SU-DHL-6 (cell line): Measurements from ENCODE around the gene RHOT2.

ENCODE experiments used
- H2AFZ ChIP-seq: fragments of 200-600 bp; sonication (generic); 2 replicates; pipeline ENCODE4 v1.6.1; 2014; ENCODE audit warnings: low read depth, mild to moderate bottlenecking, moderate library complexity, mixed read lengths, antibody characterized with exemption, low read length; ENCODE audit not compliant: severe bottlenecking
- H3F3A ChIP-seq: fragments of 200-600 bp; shearing (Covaris generic); 2 replicates; pipeline ENCODE4 v1.6.0; 2016; ENCODE audit warnings: antibody characterized with exemption, mild to moderate bottlenecking; ENCODE audit not compliant: insufficient read depth
- H3K27ac ChIP-seq: fragments of 200-600 bp; sonication (generic); 2 replicates; pipeline ENCODE4 v1.5.1; 2016; ENCODE audit warnings: low read depth, mild to moderate bottlenecking, low read length, moderate library complexity, mixed read lengths
- H3K27me3 ChIP-seq: fragments of 200-600 bp; sonication (generic), shearing (Covaris generic); 2 replicates; pipeline ENCODE4 v1.6.0; 2014; ENCODE audit warnings: mild to moderate bottlenecking, low read length
- H3K36me3 ChIP-seq: fragments of 200-600 bp; sonication (generic); 2 replicates; pipeline ENCODE4 v1.6.1; 2014; ENCODE audit warnings: mild to moderate bottlenecking, low read length, mixed read lengths
- H3K4me2 ChIP-seq: fragments of 300-600, 200-600 bp; shearing (Covaris generic), sonication (generic); 2 replicates; pipeline ENCODE4 v1.6.0; 2014; ENCODE audit warnings: low read length, low read depth, mild to moderate bottlenecking; ENCODE audit not compliant: poor library complexity, severe bottlenecking
- H3K4me3 ChIP-seq: fragments of 200-600 bp; sonication (generic); 2 replicates; pipeline ENCODE4 v1.5.1; 2014; ENCODE audit warnings: antibody characterized with exemption, low read length, mild to moderate bottlenecking, mixed read lengths; ENCODE audit not compliant: insufficient read depth, poor library complexity, severe bottlenecking
- H3K79me2 ChIP-seq: fragments of 200-600 bp; sonication (generic); 2 replicates; pipeline ENCODE4 v1.6.1; 2014; ENCODE audit warnings: mild to moderate bottlenecking, low read length, moderate library complexity; ENCODE audit not compliant: insufficient read depth
- H3K9ac ChIP-seq: fragments of 200-600 bp; sonication (generic); 2 replicates; pipeline ENCODE4 v1.7.0; 2014; ENCODE audit warnings: mild to moderate bottlenecking, low read length
- H3K9me2 ChIP-seq: fragments of 200-600 bp; sonication (generic); replicated peaks from 2 replicates; pipeline ENCODE4 v1.6.1; 2014; ENCODE audit warnings: low read length; ENCODE audit not compliant: insufficient read depth
- H3K9me3 ChIP-seq: fragments of 200-600 bp; sonication (generic); 2 replicates; pipeline ENCODE4 v1.6.1; 2014; ENCODE audit warnings: low read length, mixed read lengths; ENCODE audit not compliant: insufficient read depth
- H4K20me1 ChIP-seq: fragments of 200-600 bp; sonication (generic); 2 replicates; pipeline ENCODE4 v1.6.1; 2014; ENCODE audit warnings: low read depth, mild to moderate bottlenecking, antibody characterized with exemption, low read length, moderate library complexity, mixed read lengths
- EZH2phosphoT487 ChIP-seq: fragments of 200-600 bp; sonication (generic), shearing (Covaris generic); conservative IDR thresholded peaks from 2 replicates; pipeline ENCODE4 v1.6.1; 2018; ENCODE audit warnings: mild to moderate bottlenecking, antibody characterized with exemption, low read length, moderate library complexity, mixed read lengths
- TF ChIP-seq, protein P1 (sequence below): fragments of 200-600 bp; sonication (generic); IDR thresholded peaks from one replicate; pipeline ENCODE4 v1.5.1; 2017; ENCODE audit warnings: antibody characterized with exemption, mild to moderate bottlenecking, low read length, moderate library complexity; ENCODE audit not compliant: insufficient read depth, poor library complexity, severe bottlenecking

Gene RHOT2

DNA sequence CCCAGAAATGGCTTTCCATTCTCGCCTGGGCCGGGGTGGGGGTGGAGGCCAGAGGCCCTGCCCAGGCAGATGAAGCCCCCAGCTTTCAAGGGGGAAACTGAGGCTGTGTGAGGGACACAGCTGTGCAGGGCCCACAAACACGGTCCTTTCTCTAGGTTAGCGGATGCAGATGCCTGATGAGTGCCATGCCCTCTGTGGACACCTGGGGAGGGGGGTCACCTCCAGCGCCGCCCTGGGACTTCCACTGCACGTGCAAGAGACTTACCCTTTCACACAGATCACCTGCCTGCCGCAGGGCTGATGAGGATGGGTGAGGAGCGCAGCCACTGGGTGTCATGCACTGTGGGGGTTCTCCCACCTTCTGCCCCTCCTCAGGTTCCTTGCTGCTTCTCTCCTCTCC lies 50.5 kb downstream of the RHOT2 start:
- no peak overlapping the region for H3K9ac ChIP-seq

DNA sequence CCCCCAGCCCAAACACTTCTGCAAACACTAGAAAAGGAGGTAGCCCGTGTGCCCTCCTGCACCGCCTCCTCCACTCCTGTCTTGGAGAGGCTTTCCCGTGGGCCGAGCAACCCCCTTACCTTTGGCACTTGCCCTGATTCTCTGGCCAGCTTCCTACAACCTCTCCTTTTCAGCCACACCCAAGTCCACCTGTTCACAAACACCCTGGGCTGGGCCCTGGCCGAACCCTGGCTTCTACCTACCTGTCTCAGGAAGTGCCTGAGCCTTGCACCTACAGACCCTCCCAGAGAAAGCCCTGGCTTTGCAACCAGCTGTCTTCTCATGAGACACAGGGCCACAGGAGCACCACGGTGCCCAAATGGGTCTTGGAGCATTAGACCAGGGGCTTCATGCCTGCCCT lies 51.0 kb downstream of the RHOT2 start:
- Histone ChIP-seq H3K9me2 (no peaks in the 10 kb centered on the region), H3K4me2 (no peak overlapping the region), H3K27me3 (no peaks in the 10 kb centered on the region), H3K4me3 (no peak overlapping the region), H3K9me3 (no peaks in the 10 kb centered on the region), H3K36me3 (no peaks in the 10 kb centered on the region), H3K9ac (no peak overlapping the region), H4K20me1 (no peaks in the 10 kb centered on the region; the same call in 1 of the 2 replicates), H3K79me2 (no peaks in the 10 kb centered on the region), H3F3A (0 out of 2 replicates have a peak, but pooled peaks cover 3% of the 10 kb centered on the region), H2AFZ (no peak overlapping the region), H3K27ac (no peak overlapping the region)
- TF ChIP-seq, protein P1, sequence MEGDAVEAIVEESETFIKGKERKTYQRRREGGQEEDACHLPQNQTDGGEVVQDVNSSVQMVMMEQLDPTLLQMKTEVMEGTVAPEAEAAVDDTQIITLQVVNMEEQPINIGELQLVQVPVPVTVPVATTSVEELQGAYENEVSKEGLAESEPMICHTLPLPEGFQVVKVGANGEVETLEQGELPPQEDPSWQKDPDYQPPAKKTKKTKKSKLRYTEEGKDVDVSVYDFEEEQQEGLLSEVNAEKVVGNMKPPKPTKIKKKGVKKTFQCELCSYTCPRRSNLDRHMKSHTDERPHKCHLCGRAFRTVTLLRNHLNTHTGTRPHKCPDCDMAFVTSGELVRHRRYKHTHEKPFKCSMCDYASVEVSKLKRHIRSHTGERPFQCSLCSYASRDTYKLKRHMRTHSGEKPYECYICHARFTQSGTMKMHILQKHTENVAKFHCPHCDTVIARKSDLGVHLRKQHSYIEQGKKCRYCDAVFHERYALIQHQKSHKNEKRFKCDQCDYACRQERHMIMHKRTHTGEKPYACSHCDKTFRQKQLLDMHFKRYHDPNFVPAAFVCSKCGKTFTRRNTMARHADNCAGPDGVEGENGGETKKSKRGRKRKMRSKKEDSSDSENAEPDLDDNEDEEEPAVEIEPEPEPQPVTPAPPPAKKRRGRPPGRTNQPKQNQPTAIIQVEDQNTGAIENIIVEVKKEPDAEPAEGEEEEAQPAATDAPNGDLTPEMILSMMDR: no peak
- no peak for TF ChIP-seq EZH2phosphoT487

More for the DNA sequence above, 50.5 kb downstream of the RHOT2 start:
- no peaks in the 10 kb centered on the region for H3K9me3 ChIP-seq
- TF ChIP-seq EZH2phosphoT487: no peak
- TF ChIP-seq, protein P1: no peak
- H3F3A ChIP-seq: 0 out of 2 replicates have a peak, but pooled peaks cover 3% of the 10 kb centered on the region
- H3K79me2 ChIP-seq: no peaks in the 10 kb centered on the region
- no peak overlapping the region for H3K4me2 ChIP-seq
- no peak overlapping the region for H3K27ac ChIP-seq
- no peaks in the 10 kb centered on the region for H3K27me3 ChIP-seq
- no peaks in the 10 kb centered on the region; the same call in 1 of the 2 replicates for H4K20me1 ChIP-seq
- H3K36me3 ChIP-seq: no peaks in the 10 kb centered on the region
- H2AFZ ChIP-seq: no peak overlapping the region
- H3K4me3 ChIP-seq: no peak overlapping the region
- no peaks in the 10 kb centered on the region for H3K9me2 ChIP-seq

DNA sequence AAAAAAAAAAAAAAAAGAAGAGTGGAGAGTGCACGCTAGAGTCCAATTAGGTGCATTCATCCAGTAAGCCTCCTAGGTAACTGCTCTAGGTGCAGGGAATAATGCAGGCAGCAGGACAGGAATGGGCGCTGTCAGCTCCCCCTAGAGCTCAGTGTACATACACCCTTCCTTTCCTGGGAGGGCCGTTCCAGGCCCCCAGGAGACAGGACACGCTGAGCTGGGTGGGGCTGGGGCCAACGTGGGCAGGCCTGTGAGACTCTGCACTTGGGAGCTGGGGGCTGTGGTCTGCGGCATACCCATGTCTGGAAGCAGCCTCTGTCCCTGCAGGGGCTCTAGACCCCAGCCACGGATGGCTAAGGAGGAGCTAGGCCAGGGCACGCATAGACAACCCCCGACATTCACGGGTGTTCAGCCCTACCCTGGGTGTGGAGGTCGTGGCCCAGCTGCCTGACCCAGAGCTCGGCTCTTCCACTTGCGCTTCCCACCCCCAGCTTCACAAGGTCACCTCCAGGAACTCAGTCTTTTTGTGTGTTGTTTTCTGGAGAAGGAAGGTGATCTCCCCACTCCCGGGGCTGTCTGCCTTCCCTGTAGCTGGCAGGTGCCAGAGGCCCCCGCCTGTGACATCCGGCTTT lies 52.0 kb downstream of the RHOT2 start:
- Histone ChIP-seq H2AFZ (no peak overlapping the region), H3K9ac (peak overlapping the region; percentile 99), H3K9me2 (no peaks in the 10 kb centered on the region), H3K9me3 (no peaks in the 10 kb centered on the region), H3K36me3 (no peaks in the 10 kb centered on the region), H3K27ac (peak overlapping the region; percentile 82), H3K4me3 (peak overlapping the region; percentile 80), H3F3A (0 out of 2 replicates have a peak, but pooled peaks cover 3% of the 10 kb centered on the region), H3K79me2 (no peaks in the 10 kb centered on the region), H3K4me2 (peak overlapping the region; percentile 61), H4K20me1 (no peaks in the 10 kb centered on the region; the same call in 1 of the 2 replicates), H3K27me3 (no peaks in the 10 kb centered on the region)
- TF ChIP-seq EZH2phosphoT487: no peak

DNA sequence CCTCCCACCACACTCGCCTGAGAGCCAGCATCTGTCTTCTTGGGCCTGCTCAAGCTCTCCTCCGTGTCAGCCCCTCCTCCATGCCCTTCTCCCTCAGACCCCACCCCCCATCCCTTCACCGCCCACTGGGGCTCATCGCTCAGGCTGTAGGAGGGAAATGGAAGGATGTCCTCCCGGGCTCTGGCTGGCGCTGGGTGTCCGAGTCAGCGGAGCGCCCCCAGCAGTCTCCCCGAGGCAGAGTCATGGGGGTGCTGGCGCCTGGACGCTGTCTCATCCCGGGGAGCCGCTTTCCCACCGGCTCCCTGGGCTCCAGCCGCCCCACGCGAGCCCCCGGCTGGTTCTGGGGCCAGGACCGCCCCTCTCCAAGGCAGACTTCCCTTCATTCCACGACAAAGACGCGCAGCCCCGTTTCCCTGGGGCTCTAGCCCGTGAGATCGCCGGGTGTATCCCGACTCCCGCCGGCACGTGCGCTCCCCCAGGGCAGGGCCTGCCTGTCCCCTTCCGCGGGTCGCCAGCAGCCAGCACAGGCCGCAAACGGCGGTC lies 52.6 kb downstream of the RHOT2 start:
- H3K9me2 ChIP-seq: no peaks in the 10 kb centered on the region
- no peaks in the 10 kb centered on the region for H3K79me2 ChIP-seq
- no peaks in the 10 kb centered on the region for H3K9me3 ChIP-seq
- H3K4me3 ChIP-seq: peak overlapping the region; percentile 80
- H3K9ac ChIP-seq: peak overlapping the region; percentile 99
- 0 out of 2 replicates have a peak, but pooled peaks cover 3% of the 10 kb centered on the region for H3F3A ChIP-seq
- TF ChIP-seq, protein P1: peak; percentile 27
- no peak for TF ChIP-seq EZH2phosphoT487
- peak overlapping the region; percentile 48 for H2AFZ ChIP-seq
- H3K27ac ChIP-seq: peak overlapping the region; percentile 82
- no peaks in the 10 kb centered on the region; the same call in 1 of the 2 replicates for H4K20me1 ChIP-seq
- H3K36me3 ChIP-seq: no peaks in the 10 kb centered on the region
- peak overlapping the region; percentile 61 for H3K4me2 ChIP-seq
- no peaks in the 10 kb centered on the region for H3K27me3 ChIP-seq
